H9 (cell line): ENCODE results near the gene SYT11. TPM values are rescaled to one million over a fixed set of nuclear protein-coding genes. Genes with fewer than 3 reads are reported as not detected.

Experiments
- DNase-seq: peaks from one replicate; pipeline ENCODE4 v3.0.0-alpha.2; 2017
- H2AFZ ChIP-seq: one replicate; pipeline ENCODE4 v1.6.1; 2013; ENCODE audit warnings: mild to moderate bottlenecking, low read length, control low read depth, moderate library complexity
- H2AK5ac ChIP-seq: 2 replicates; pipeline ENCODE4 v1.6.1; 2013; ENCODE audit warnings: low read length, control low read depth, mixed read lengths; ENCODE audit not compliant: insufficient read length
- H2BK120ac ChIP-seq: one replicate; pipeline ENCODE4 v1.6.1; 2013; ENCODE audit warnings: low read depth, mild to moderate bottlenecking, low read length, control low read depth, inconsistent platforms; ENCODE audit not compliant: poor library complexity, severe bottlenecking
- H2BK12ac ChIP-seq: 2 replicates; pipeline ENCODE4 v1.6.1; 2013; ENCODE audit warnings: low read length, control low read depth, mixed read lengths, low read depth; ENCODE audit not compliant: insufficient read length
- H2BK15ac ChIP-seq: 2 replicates; pipeline ENCODE4 v1.6.1; 2013; ENCODE audit warnings: low read depth, low read length, control low read depth
- H2BK20ac ChIP-seq: one replicate; pipeline ENCODE4 v1.6.1; 2013; ENCODE audit warnings: low read depth, mild to moderate bottlenecking, low read length, control low read depth, inconsistent platforms; ENCODE audit not compliant: poor library complexity, severe bottlenecking
- H2BK5ac ChIP-seq: 2 replicates; pipeline ENCODE4 v1.6.1; 2013; ENCODE audit warnings: low read length, control low read depth, mixed read lengths; ENCODE audit not compliant: insufficient read length
- H3K14ac ChIP-seq: 2 replicates; pipeline ENCODE4 v1.6.1; 2013; ENCODE audit warnings: low read length, control low read depth; ENCODE audit not compliant: insufficient read depth
- H3K18ac ChIP-seq: 2 replicates; pipeline ENCODE4 v1.6.1; 2013; ENCODE audit warnings: low read depth, mild to moderate bottlenecking, mixed read lengths, low read length, control low read depth; ENCODE audit not compliant: insufficient read length
- H3K23ac ChIP-seq: 2 replicates; pipeline ENCODE4 v1.6.1; 2013; ENCODE audit warnings: low read length, control low read depth, mixed read lengths, low read depth; ENCODE audit not compliant: insufficient read length
- H3K23me2 ChIP-seq: 2 replicates; pipeline ENCODE4 v1.6.1; 2013; ENCODE audit warnings: low read depth, mild to moderate bottlenecking, mixed read lengths, low read length, control low read depth; ENCODE audit not compliant: insufficient read length, poor library complexity, severe bottlenecking
- H3K27ac ChIP-seq: 2 replicates; pipeline ENCODE4 v1.5.1; 2013; ENCODE audit warnings: low read length, control low read depth, mixed read lengths, low read depth; ENCODE audit not compliant: insufficient read length
- H3K27me3 ChIP-seq: 2 replicates; pipeline ENCODE4 v1.6.1; 2013; ENCODE audit warnings: low read length, control low read depth, inconsistent platforms; ENCODE audit not compliant: insufficient read depth
- H3K4ac ChIP-seq: 2 replicates; pipeline ENCODE4 v1.6.1; 2013; ENCODE audit warnings: low read depth, mild to moderate bottlenecking, control low read depth, inconsistent platforms, low read length, moderate library complexity
- H3K4me1 ChIP-seq: 2 replicates; pipeline ENCODE4 v1.6.1; 2013; ENCODE audit warnings: low read length, control low read depth, inconsistent platforms; ENCODE audit not compliant: insufficient read depth
- H3K4me2 ChIP-seq: 2 replicates; pipeline ENCODE4 v1.6.1; 2013; ENCODE audit warnings: low read length, control low read depth, mixed read lengths; ENCODE audit not compliant: insufficient read length, insufficient read depth
- H3K56ac ChIP-seq: 2 replicates; pipeline ENCODE4 v1.6.1; 2013; ENCODE audit warnings: low read depth, mild to moderate bottlenecking, mixed read lengths, low read length, control low read depth; ENCODE audit not compliant: insufficient read length
- H3K79me1 ChIP-seq: 2 replicates; pipeline ENCODE4 v1.6.1; 2013; ENCODE audit warnings: low read depth, mild to moderate bottlenecking, moderate library complexity, low read length, control low read depth, inconsistent platforms; ENCODE audit not compliant: insufficient read depth, poor library complexity, severe bottlenecking
- H3K79me2 ChIP-seq: 2 replicates; pipeline ENCODE4 v1.6.1; 2013; ENCODE audit warnings: low read length, control low read depth, inconsistent platforms; ENCODE audit not compliant: insufficient read depth
- H3K9ac ChIP-seq: 2 replicates; pipeline ENCODE4 v1.6.1; 2013; ENCODE audit warnings: low read length, control low read depth, mixed read lengths; ENCODE audit not compliant: insufficient read length; ENCODE audit errors: extremely low read depth
- H3K9me3 ChIP-seq: one replicate; pipeline ENCODE4 v1.6.1; 2013; ENCODE audit warnings: low read depth, low read length, inconsistent platforms; ENCODE audit not compliant: control insufficient read depth
- H3T11ph ChIP-seq: one replicate; pipeline ENCODE4 v1.6.1; 2013; ENCODE audit warnings: mild to moderate bottlenecking, low read length, control low read depth, inconsistent platforms
- H4K20me1 ChIP-seq: one replicate; pipeline ENCODE4 v1.6.1; 2013; ENCODE audit not compliant: control insufficient read depth, insufficient read length, insufficient read depth
- H4K5ac ChIP-seq: 2 replicates; pipeline ENCODE4 v1.6.1; 2013; ENCODE audit warnings: low read depth, mild to moderate bottlenecking, mixed read lengths, low read length, control low read depth; ENCODE audit not compliant: insufficient read length
- H4K8ac ChIP-seq: replicated peaks from 2 replicates; pipeline ENCODE4 v1.6.1; 2013; ENCODE audit warnings: low read length, control low read depth, mixed read lengths, low read depth; ENCODE audit not compliant: insufficient read length
- H4K91ac ChIP-seq: 2 replicates; pipeline ENCODE4 v1.6.1; 2013; ENCODE audit warnings: low read depth, mild to moderate bottlenecking, moderate library complexity, mixed read lengths, low read length, control low read depth; ENCODE audit not compliant: insufficient read length
- H3K27ac Mint-ChIP-seq, 3 experiments: 2 replicates in 2 of 3; 3 replicates in 1 of 3; pipeline ENCODE4 v1.8.0; 2020 to 2021; ENCODE audit warnings: mixed read lengths in 3 of 3, mild to moderate bottlenecking in 1 of 3, moderate library complexity in 1 of 3
- H3K27me3 Mint-ChIP-seq: 2 replicates; pipeline ENCODE4 v1.8.0; 2021; ENCODE audit warnings: low read depth, mild to moderate bottlenecking, moderate library complexity, mixed read lengths
- H3K36me3 Mint-ChIP-seq, 3 experiments: 2 replicates in 2 of 3; 3 replicates in 1 of 3; pipeline ENCODE4 v1.8.0; 2020 to 2021; ENCODE audit warnings: low read depth in 3 of 3, mixed read lengths in 3 of 3; ENCODE audit not compliant: insufficient read depth in 1 of 3
- H3K4me1 Mint-ChIP-seq, 2 experiments: 2 replicates each; pipeline ENCODE4 v1.8.0; 2020; ENCODE audit warnings: mixed read lengths in 2 of 2
- H3K4me3 Mint-ChIP-seq, 2 experiments: 2 replicates in 1 of 2; 3 replicates in 1 of 2; pipeline ENCODE4 v1.8.0; 2020 to 2021; ENCODE audit warnings: mild to moderate bottlenecking in 2 of 2, mixed read lengths in 2 of 2, moderate library complexity in 1 of 2
- H3K9me3 Mint-ChIP-seq, 2 experiments: 2 replicates in 1 of 2; 3 replicates in 1 of 2; pipeline ENCODE4 v1.8.0; 2020; ENCODE audit warnings: mild to moderate bottlenecking in 2 of 2, mixed read lengths in 2 of 2, moderate library complexity in 1 of 2
- CTCF ChIP-seq: fragments of 200-600 bp; sonication (generic); conservative IDR thresholded peaks from 3 replicates; pipeline ENCODE4 v1.8.0; 2021; ENCODE audit warnings: antibody characterized with exemption, mild to moderate bottlenecking
- WGBS: extraction: QIAGEN DNeasy Blood & Tissue Kit; methylation state at CpG from one replicate; pipeline ENCODE4 v1.1.7; 2013; ENCODE audit warnings: missing lambda C conversion rate, low lambda C conversion rate, mixed read lengths; ENCODE audit not compliant: insufficient read length; ENCODE audit errors: extremely low coverage; 5-methylcytosine and 5-hydroxymethylcytosine counted together
- total RNA-seq: library from RNA; stranded (reverse); gene quantifications from 2 replicates; pipeline ENCODE4 v1.2.1, GENCODE V29; 2021

Gene SYT11
- total RNA-seq, 1 experiment from 2014 or later: 0.28 TPM

- Histone ChIP-seq H3K4me2 (peak overlapping the region; percentile 3), H3K27me3 (no peaks in the 10 kb centered on the region), H4K5ac (no peak overlapping the region), H3T11ph (no peak overlapping the region), H3K4me1 (no peaks in the 10 kb centered on the region), H2BK15ac (no peak overlapping the region), H2AK5ac (no peak overlapping the region), H3K18ac (peak overlapping the region; percentile 14), H3K14ac (peak overlapping the region; percentile 7; the same call in 1 of the 2 replicates), H2BK20ac (no peak overlapping the region), H3K9ac (peak overlapping the region; percentile 1), H4K8ac (no peak overlapping the region), H3K4ac (no peak overlapping the region), H3K27ac (no peak overlapping the region), H3K79me1 (no peaks in the 10 kb centered on the region), H2BK5ac (no peak overlapping the region), H3K79me2 (peaks cover 2% of the 10 kb centered on the region; the same call in 1 of the 2 replicates), H3K23ac (no peak overlapping the region), H2BK12ac (no peak overlapping the region), H4K20me1 (no peaks in the 10 kb centered on the region), H2BK120ac (no peak overlapping the region), H2AFZ (no peak overlapping the region), H3K56ac (no peak overlapping the region), H3K9me3 (no peaks in the 10 kb centered on the region), H4K91ac (no peak overlapping the region), H3K23me2 (no peaks in the 10 kb centered on the region)
- Mint-ChIP-seq H3K4me3 (no peak overlapping the region), H3K27me3 (peaks cover 17% of the 10 kb centered on the region), H3K27ac (no peak overlapping the region), H3K4me1 (peaks cover 5 to 9% of the 10 kb centered on the region in 2 experiments), H3K36me3 (peaks cover 2 to 4% (median 2%) of the 10 kb centered on the region in 3 experiments; a peak in 5 of 7 replicates), H3K9me3 (no peaks in the 10 kb centered on the region)
- TF ChIP-seq CTCF: no peak
- no CpG with 5 or more reads among the region's 35 CpGs for WGBS
- DNase-seq: peak; percentile 37
Observed at GRCh38 chr1:155859881-155860871, 809 bp downstream of the SYT11 start.
